ENCODE results near the gene CASZ1.

The CASZ1 gene

GRCh38 chr1:10671090-10671489 is 125.4 kb downstream of the CASZ1 start:
- no peaks in the 10 kb centered on the region for H3K36me3 ChIP-seq (ENCODE audit: low read depth)
- ATAC-seq (ENCODE audit: low read depth) (no peak), DNase-seq (ENCODE audit: low spot score) (no peak)
- no peak overlapping the region for H3K4me3 ChIP-seq (ENCODE audit: severe bottlenecking)
- H3K27ac ChIP-seq (ENCODE audit: poor library complexity, severe bottlenecking) = no peak overlapping the region
- TF ChIP-seq CTCF (IDR thresholded peaks at IDR 0.05; ENCODE audit: poor library complexity, severe bottlenecking) = no peak
- no peaks in the 10 kb centered on the region for H3K4me1 ChIP-seq (ENCODE audit: insufficient read depth, poor library complexity, severe bottlenecking)
- H3K9me3 ChIP-seq (ENCODE audit: severe bottlenecking) = no peaks in the 10 kb centered on the region
- no peaks in the 10 kb centered on the region for H3K27me3 ChIP-seq (ENCODE audit: insufficient read depth, poor library complexity, severe bottlenecking)

- no peak for TF ChIP-seq CTCF (IDR thresholded peaks at IDR 0.05; ENCODE audit: poor library complexity, severe bottlenecking)
- no peaks in the 10 kb centered on the region for H3K36me3 ChIP-seq (ENCODE audit: low read depth)
- no peak overlapping the region for H3K27ac ChIP-seq (ENCODE audit: poor library complexity, severe bottlenecking)
- H3K9me3 ChIP-seq (ENCODE audit: severe bottlenecking) = no peaks in the 10 kb centered on the region
- H3K4me1 ChIP-seq (ENCODE audit: insufficient read depth, poor library complexity, severe bottlenecking) = no peaks in the 10 kb centered on the region
- no peak for DNase-seq (ENCODE audit: low spot score)
- no peaks in the 10 kb centered on the region for H3K27me3 ChIP-seq (ENCODE audit: insufficient read depth, poor library complexity, severe bottlenecking)
- no peak overlapping the region for H3K4me3 ChIP-seq (ENCODE audit: severe bottlenecking)
- ATAC-seq (ENCODE audit: low read depth) = no peak
Measured at GRCh38 chr1:10670190-10670589, 126.3 kb downstream of the CASZ1 start.

DNA sequence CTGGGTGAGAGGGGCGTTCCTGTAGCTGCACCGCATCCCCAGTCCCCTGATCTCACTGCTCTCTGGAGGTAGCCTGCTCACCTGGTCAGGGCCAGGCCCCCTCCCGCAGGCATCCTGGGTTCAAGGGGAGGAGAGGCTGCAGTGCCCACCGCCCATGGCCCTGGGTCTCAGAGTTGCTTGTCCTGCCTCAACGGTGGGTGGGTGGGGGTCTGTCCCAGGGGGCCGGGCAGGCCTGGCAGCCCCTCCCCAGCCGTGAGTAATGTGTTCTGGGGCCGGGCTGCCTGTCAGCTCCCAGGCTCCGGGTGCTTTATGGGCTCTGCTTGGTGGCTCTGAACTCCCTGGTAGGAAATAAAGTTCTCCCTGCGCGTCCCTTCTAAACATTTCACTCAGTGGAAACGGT is 126.9 kb downstream of the CASZ1 start:
- no peak overlapping the region for H3K4me3 ChIP-seq (ENCODE audit: severe bottlenecking)
- ATAC-seq (ENCODE audit: low read depth) (no peak), DNase-seq (ENCODE audit: low spot score) (no peak)
- H3K4me1 ChIP-seq (ENCODE audit: insufficient read depth, poor library complexity, severe bottlenecking) = no peaks in the 10 kb centered on the region
- no peaks in the 10 kb centered on the region for H3K9me3 ChIP-seq (ENCODE audit: severe bottlenecking)
- no peaks in the 10 kb centered on the region for H3K27me3 ChIP-seq (ENCODE audit: insufficient read depth, poor library complexity, severe bottlenecking)
- no peak overlapping the region for H3K27ac ChIP-seq (ENCODE audit: poor library complexity, severe bottlenecking)
- H3K36me3 ChIP-seq (ENCODE audit: low read depth) = no peaks in the 10 kb centered on the region
- no peak for TF ChIP-seq CTCF (IDR thresholded peaks at IDR 0.05; ENCODE audit: poor library complexity, severe bottlenecking)

DNA sequence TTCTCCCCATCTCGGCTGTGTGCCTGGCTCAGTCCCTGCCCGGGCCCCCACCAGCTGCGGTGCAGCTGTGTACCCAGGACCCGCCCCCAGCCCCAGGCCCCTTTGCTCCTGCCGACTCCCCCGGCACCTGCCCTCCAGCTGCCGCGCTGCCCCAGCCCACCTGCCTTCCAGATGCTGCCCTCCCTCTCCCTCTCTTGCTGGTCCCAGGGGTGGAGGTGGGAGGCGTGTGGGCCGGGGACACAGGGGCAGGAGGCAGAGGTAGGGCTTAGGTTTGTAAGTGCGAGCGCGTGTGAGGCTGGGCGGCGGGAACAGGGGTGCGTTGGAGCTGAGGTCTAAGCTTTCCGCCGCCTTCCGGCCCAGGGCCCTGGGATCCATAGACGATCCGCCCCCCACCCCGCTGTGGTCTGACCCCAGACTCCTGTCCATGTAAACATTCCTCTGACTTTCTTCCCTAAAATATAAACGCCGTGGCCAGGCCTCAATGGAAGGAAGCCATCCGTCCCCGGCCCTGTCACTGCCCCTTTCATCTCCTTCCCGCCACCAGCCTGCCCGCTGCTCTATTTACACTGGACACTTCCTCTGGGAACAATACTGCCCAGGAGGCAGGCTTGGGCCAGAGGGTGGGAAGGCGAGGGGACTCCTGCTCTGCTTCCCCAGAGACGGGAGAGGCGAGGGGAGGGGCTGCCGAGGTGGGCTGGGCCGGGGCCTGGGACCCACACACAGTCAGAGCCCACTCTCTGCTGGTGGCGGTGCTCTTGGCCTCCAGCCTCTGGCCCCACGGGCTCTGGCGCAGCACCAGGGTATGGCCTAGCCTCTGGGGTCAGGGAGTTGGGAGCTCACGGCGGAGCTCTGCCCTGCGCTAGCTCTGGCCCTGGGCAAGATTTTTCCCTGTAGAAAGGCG is 128.3 kb downstream of the CASZ1 start:
- DNase-seq (ENCODE audit: low spot score) (no peak), ATAC-seq (ENCODE audit: low read depth) (no peak; the same call in 2 of the 3 replicates)
- H3K9me3 ChIP-seq (ENCODE audit: severe bottlenecking) = no peaks in the 10 kb centered on the region
- no peaks in the 10 kb centered on the region for H3K36me3 ChIP-seq (ENCODE audit: low read depth)
- no peak overlapping the region for H3K27ac ChIP-seq (ENCODE audit: poor library complexity, severe bottlenecking)
- H3K27me3 ChIP-seq (ENCODE audit: insufficient read depth, poor library complexity, severe bottlenecking) = no peaks in the 10 kb centered on the region
- H3K4me1 ChIP-seq (ENCODE audit: insufficient read depth, poor library complexity, severe bottlenecking) = no peaks in the 10 kb centered on the region
- TF ChIP-seq CTCF (IDR thresholded peaks at IDR 0.05; ENCODE audit: poor library complexity, severe bottlenecking) = no peak
- no peak overlapping the region for H3K4me3 ChIP-seq (ENCODE audit: severe bottlenecking)
